Measurements from ENCODE around the gene UBASH3B. TPM values are rescaled to one million over a fixed set of nuclear protein-coding genes. Genes with fewer than 3 reads are reported as not detected.
A peak's percentile ranks its signal among the peaks of the same experiment; 100 is the strongest.

Gene UBASH3B
- total RNA-seq, 1 donor from 2014 or later: 62.1 TPM

DNA sequence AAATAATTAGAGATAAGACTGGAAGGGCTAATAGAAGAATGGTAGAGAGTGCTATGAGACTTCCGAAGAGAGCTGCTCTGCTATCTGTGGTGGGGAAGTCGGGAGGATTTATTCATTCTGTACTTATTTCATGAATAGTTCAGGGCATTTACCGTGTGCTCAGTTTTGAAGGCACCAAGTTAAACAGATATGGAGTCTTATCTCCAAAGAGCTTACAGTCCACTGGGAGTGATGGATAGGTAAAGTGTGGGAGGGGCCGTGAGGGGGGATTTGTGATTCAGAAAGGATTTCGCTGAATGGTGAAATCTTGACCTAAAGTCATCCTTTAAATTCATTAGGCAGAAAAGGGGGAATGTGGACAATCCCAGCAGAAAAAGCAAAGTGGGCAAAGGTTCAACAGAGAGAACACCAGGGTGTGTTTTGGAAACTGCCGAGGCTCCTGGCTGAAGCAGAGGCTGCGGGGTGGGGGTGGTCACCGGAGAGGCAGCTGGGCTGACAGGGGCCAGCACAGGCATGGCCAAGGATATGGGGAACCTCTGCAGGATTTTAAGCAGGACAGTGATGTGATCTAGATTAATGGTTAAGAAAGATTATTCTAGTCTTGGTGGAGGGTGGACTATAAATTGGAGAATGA lies 91.2 kb downstream of the UBASH3B start:
- H3K27me3 Mint-ChIP-seq (ENCODE audit: low read depth, unreplicated experiment): no peaks in the 10 kb centered on the region
- Histone ChIP-seq H3K9ac (ENCODE audit: low read length) (no peak overlapping the region), H4K20me1 (ENCODE audit: insufficient read depth, low read length) (peaks cover 71% of the 10 kb centered on the region), H3K4me3 (ENCODE audit: insufficient read depth, low read depth, low read length) (no peak overlapping the region), H3K9me3 (ENCODE audit: insufficient read depth, low read depth, low read length) (no peaks in the 10 kb centered on the region), H2AFZ (ENCODE audit: low read depth, low read length) (no peak overlapping the region), H3K36me3 (ENCODE audit: insufficient read depth, low read length) (no peaks in the 10 kb centered on the region), H3K79me2 (ENCODE audit: insufficient read depth, low read length) (peaks cover 72% of the 10 kb centered on the region), H3K4me1 (ENCODE audit: insufficient read depth, low read length) (peaks cover 41% of the 10 kb centered on the region), H3K4me2 (ENCODE audit: low read length) (no peak overlapping the region), H3K27ac (ENCODE audit: low read depth, low read length) (peak overlapping the region; percentile 2), H3K27me3 (ENCODE audit: insufficient read depth, low read length) (no peaks in the 10 kb centered on the region)
- H3K4me1 Mint-ChIP-seq (ENCODE audit: low read depth, unreplicated experiment): peaks cover 43% of the 10 kb centered on the region
- H3K36me3 Mint-ChIP-seq (ENCODE audit: low read depth, unreplicated experiment): peaks cover 6% of the 10 kb centered on the region
- DNase-seq (ENCODE audit: low read depth): no peak
- TF ChIP-seq, protein P1, sequence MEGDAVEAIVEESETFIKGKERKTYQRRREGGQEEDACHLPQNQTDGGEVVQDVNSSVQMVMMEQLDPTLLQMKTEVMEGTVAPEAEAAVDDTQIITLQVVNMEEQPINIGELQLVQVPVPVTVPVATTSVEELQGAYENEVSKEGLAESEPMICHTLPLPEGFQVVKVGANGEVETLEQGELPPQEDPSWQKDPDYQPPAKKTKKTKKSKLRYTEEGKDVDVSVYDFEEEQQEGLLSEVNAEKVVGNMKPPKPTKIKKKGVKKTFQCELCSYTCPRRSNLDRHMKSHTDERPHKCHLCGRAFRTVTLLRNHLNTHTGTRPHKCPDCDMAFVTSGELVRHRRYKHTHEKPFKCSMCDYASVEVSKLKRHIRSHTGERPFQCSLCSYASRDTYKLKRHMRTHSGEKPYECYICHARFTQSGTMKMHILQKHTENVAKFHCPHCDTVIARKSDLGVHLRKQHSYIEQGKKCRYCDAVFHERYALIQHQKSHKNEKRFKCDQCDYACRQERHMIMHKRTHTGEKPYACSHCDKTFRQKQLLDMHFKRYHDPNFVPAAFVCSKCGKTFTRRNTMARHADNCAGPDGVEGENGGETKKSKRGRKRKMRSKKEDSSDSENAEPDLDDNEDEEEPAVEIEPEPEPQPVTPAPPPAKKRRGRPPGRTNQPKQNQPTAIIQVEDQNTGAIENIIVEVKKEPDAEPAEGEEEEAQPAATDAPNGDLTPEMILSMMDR (IDR thresholded peaks at IDR 0.05; ENCODE audit: insufficient read depth, low read depth, low read length): no peak
- no peak for TF ChIP-seq EZH2 (IDR thresholded peaks at IDR 0.05; ENCODE audit: insufficient read depth, low read length)
- no peak overlapping the region for H3K4me3 Mint-ChIP-seq (ENCODE audit: unreplicated experiment)
- H3K9me3 Mint-ChIP-seq (ENCODE audit: unreplicated experiment): no peaks in the 10 kb centered on the region
- no peak for FAIRE-seq
- H3K27ac Mint-ChIP-seq (ENCODE audit: unreplicated experiment): peak overlapping the region; percentile 73

DNA sequence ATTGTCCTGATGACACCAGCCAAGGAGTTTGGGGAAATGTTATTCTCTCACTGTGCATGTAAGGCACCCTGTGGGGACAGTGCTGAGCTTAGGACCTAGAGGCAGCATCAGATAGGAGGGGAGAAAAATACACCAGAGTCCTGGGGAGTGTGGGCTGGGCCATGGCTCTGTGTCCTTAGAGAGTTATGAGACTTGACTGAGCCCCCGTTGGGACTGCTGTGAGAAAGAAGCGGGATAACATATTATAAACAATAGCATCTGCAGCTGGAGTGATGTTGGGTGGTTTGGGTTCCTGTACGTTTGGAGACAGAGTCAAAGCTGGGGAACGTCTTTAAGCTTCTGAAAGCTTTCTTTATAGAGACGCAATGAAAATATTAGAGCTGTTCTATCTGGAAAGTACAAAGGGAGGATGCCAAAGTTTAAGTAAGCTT lies 91.8 kb downstream of the UBASH3B start:
- no peak for FAIRE-seq
- Histone ChIP-seq H3K9me3 (ENCODE audit: insufficient read depth, low read depth, low read length) (no peaks in the 10 kb centered on the region), H3K4me1 (ENCODE audit: insufficient read depth, low read length) (peaks cover 40% of the 10 kb centered on the region), H3K4me3 (ENCODE audit: insufficient read depth, low read depth, low read length) (no peak overlapping the region), H4K20me1 (ENCODE audit: insufficient read depth, low read length) (peaks cover 72% of the 10 kb centered on the region), H3K36me3 (ENCODE audit: insufficient read depth, low read length) (no peaks in the 10 kb centered on the region), H3K27ac (ENCODE audit: low read depth, low read length) (peak overlapping the region; percentile 2), H3K79me2 (ENCODE audit: insufficient read depth, low read length) (peaks cover 71% of the 10 kb centered on the region), H2AFZ (ENCODE audit: low read depth, low read length) (no peak overlapping the region), H3K9ac (ENCODE audit: low read length) (no peak overlapping the region), H3K4me2 (ENCODE audit: low read length) (no peak overlapping the region), H3K27me3 (ENCODE audit: insufficient read depth, low read length) (no peaks in the 10 kb centered on the region)
- Mint-ChIP-seq H3K27ac (ENCODE audit: unreplicated experiment) (peak overlapping the region; percentile 73), H3K9me3 (ENCODE audit: unreplicated experiment) (no peaks in the 10 kb centered on the region), H3K36me3 (ENCODE audit: low read depth, unreplicated experiment) (peaks cover 6% of the 10 kb centered on the region), H3K4me3 (ENCODE audit: unreplicated experiment) (no peak overlapping the region), H3K27me3 (ENCODE audit: low read depth, unreplicated experiment) (no peaks in the 10 kb centered on the region), H3K4me1 (ENCODE audit: low read depth, unreplicated experiment) (peaks cover 37% of the 10 kb centered on the region)
- no peak for TF ChIP-seq EZH2 (IDR thresholded peaks at IDR 0.05; ENCODE audit: insufficient read depth, low read length)
- TF ChIP-seq, protein P1 (IDR thresholded peaks at IDR 0.05; ENCODE audit: insufficient read depth, low read depth, low read length): no peak
- DNase-seq (ENCODE audit: low read depth): no peak

- Histone ChIP-seq H3K9ac (ENCODE audit: low read length) (no peak overlapping the region), H3K36me3 (ENCODE audit: insufficient read depth, low read length) (no peaks in the 10 kb centered on the region), H3K27me3 (ENCODE audit: insufficient read depth, low read length) (no peaks in the 10 kb centered on the region), H4K20me1 (ENCODE audit: insufficient read depth, low read length) (peaks cover 66% of the 10 kb centered on the region), H3K4me1 (ENCODE audit: insufficient read depth, low read length) (peaks cover 38% of the 10 kb centered on the region), H3K4me2 (ENCODE audit: low read length) (peak overlapping the region; percentile 57), H3K27ac (ENCODE audit: low read depth, low read length) (peak overlapping the region; percentile 41), H3K4me3 (ENCODE audit: insufficient read depth, low read depth, low read length) (no peak overlapping the region), H2AFZ (ENCODE audit: low read depth, low read length) (no peak overlapping the region), H3K9me3 (ENCODE audit: insufficient read depth, low read depth, low read length) (no peaks in the 10 kb centered on the region), H3K79me2 (ENCODE audit: insufficient read depth, low read length) (peaks cover 64% of the 10 kb centered on the region)
- Mint-ChIP-seq H3K4me3 (ENCODE audit: unreplicated experiment) (no peak overlapping the region), H3K36me3 (ENCODE audit: low read depth, unreplicated experiment) (peaks cover 6% of the 10 kb centered on the region), H3K4me1 (ENCODE audit: low read depth, unreplicated experiment) (peaks cover 32% of the 10 kb centered on the region), H3K27me3 (ENCODE audit: low read depth, unreplicated experiment) (no peaks in the 10 kb centered on the region), H3K9me3 (ENCODE audit: unreplicated experiment) (no peaks in the 10 kb centered on the region), H3K27ac (ENCODE audit: unreplicated experiment) (peak overlapping the region; percentile 67)
- no peak for TF ChIP-seq EZH2 (IDR thresholded peaks at IDR 0.05; ENCODE audit: insufficient read depth, low read length)
- TF ChIP-seq, protein P1 (IDR thresholded peaks at IDR 0.05; ENCODE audit: insufficient read depth, low read depth, low read length): no peak
- FAIRE-seq: peak; percentile 97
- DNase-seq (ENCODE audit: low read depth): peak; percentile 96
Observed at GRCh38 chr11:122749005-122749687, 93.6 kb downstream of the UBASH3B start.
